ENCODE measurements around the gene COMMD3.

DNA sequence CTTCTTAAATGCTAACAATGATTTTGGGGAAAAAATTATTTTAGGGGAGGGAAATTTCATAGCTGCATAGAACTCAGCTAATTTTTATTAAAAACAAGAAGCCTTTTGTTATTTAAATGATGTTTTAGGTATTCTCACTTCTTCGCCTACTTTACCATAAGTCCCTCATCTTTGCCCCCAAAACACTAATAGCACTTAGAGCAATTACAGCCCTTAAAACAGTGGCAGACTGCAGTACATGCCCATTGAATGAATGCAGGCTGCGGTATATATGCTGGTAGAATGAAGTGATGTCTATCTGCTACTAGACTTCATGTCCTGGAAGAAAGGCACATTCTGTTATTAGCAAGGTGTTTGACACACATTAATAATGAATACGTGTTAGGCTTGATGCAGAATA lies 26.2 kb downstream of the COMMD3 start:
- TF ChIP-seq, protein P1, sequence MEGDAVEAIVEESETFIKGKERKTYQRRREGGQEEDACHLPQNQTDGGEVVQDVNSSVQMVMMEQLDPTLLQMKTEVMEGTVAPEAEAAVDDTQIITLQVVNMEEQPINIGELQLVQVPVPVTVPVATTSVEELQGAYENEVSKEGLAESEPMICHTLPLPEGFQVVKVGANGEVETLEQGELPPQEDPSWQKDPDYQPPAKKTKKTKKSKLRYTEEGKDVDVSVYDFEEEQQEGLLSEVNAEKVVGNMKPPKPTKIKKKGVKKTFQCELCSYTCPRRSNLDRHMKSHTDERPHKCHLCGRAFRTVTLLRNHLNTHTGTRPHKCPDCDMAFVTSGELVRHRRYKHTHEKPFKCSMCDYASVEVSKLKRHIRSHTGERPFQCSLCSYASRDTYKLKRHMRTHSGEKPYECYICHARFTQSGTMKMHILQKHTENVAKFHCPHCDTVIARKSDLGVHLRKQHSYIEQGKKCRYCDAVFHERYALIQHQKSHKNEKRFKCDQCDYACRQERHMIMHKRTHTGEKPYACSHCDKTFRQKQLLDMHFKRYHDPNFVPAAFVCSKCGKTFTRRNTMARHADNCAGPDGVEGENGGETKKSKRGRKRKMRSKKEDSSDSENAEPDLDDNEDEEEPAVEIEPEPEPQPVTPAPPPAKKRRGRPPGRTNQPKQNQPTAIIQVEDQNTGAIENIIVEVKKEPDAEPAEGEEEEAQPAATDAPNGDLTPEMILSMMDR (IDR thresholded peaks at IDR 0.05), result no peak
- no peak for TF ChIP-seq POLR2A (IDR thresholded peaks at IDR 0.05)

All from right lobe of liver (tissue), 4 donors.